Endothelial cell of hepatic sinusoid (primary cell): ENCODE measurements around the gene ZNF804A.
"Not testable (repeated sequence)": the region's sequence is repeated elsewhere in the genome, so short reads cannot be mapped to it uniquely, and the experiment has no call there.

ENCODE experiments used
- in situ Hi-C: cut with HindIII; loops from 2 replicates; pipeline ENCODE4 v1.10.0; 2017; ENCODE audit warnings: low sequenced_read_pairs

ZNF804A gene

GRCh38 chr2:184696644-184697043 is 98.3 kb downstream of the ZNF804A start:
- in situ Hi-C loops: no loop called here

- in situ Hi-C loops: no loop called here
Measured at GRCh38 chr2:184698476-184698875, 100.1 kb downstream of the ZNF804A start.

GRCh38 chr2:184721881-184722280 is 123.6 kb downstream of the ZNF804A start:
- in situ Hi-C loops: no loop called here

- in situ Hi-C loops: no loop called here
Measured at GRCh38 chr2:184727813-184728212, 129.5 kb downstream of the ZNF804A start.

- in situ Hi-C loops: no loop called here
Measured at GRCh38 chr2:184728411-184728810, 130.1 kb downstream of the ZNF804A start.

- in situ Hi-C loops: no loop called here
Measured at GRCh38 chr2:184729581-184729980, 131.3 kb downstream of the ZNF804A start.

- in situ Hi-C loops: no loop called here
Measured at GRCh38 chr2:184730288-184730687, 132.0 kb downstream of the ZNF804A start.

- in situ Hi-C loops: no loop called here
Measured at GRCh38 chr2:184734338-184734737, 136.0 kb downstream of the ZNF804A start.

GRCh38 chr2:184735611-184736010 is 137.3 kb downstream of the ZNF804A start:
- in situ Hi-C loops: no loop called here

GRCh38 chr2:184743096-184743495 is 144.8 kb downstream of the ZNF804A start:
- in situ Hi-C loops: no loop called here

- in situ Hi-C loops: no loop called here
Measured at GRCh38 chr2:184756161-184756560, 157.8 kb downstream of the ZNF804A start.

GRCh38 chr2:184756885-184757284 is 158.6 kb downstream of the ZNF804A start:
- in situ Hi-C loops: no loop called here

GRCh38 chr2:184759557-184760255 is 161.4 kb downstream of the ZNF804A start:
- in situ Hi-C loops: not testable (repeated sequence)

- in situ Hi-C loops: no loop called here
Measured at GRCh38 chr2:184760931-184761330, 162.6 kb downstream of the ZNF804A start.

- in situ Hi-C loops: no loop called here
Measured at GRCh38 chr2:184765112-184765895, 167.0 kb downstream of the ZNF804A start.

- in situ Hi-C loops: no loop called here
Measured at GRCh38 chr2:184767059-184767458, 168.7 kb downstream of the ZNF804A start.

- in situ Hi-C loops: no loop called here
Measured at GRCh38 chr2:184769023-184769422, 170.7 kb downstream of the ZNF804A start.

GRCh38 chr2:184769686-184770085 is 171.4 kb downstream of the ZNF804A start:
- in situ Hi-C loops: loop anchor here (5.0 kb wide), 1 partner anchor 38 kb away; no protein-coding TSS in a partner anchor

GRCh38 chr2:184779777-184780176 is 181.4 kb downstream of the ZNF804A start:
- in situ Hi-C loops: no loop called here

- in situ Hi-C loops: no loop called here
Measured at GRCh38 chr2:184780384-184780783, 182.1 kb downstream of the ZNF804A start.

GRCh38 chr2:184780944-184781343 is 182.6 kb downstream of the ZNF804A start:
- in situ Hi-C loops: no loop called here

- in situ Hi-C loops: no loop called here
Measured at GRCh38 chr2:184783576-184783975, 185.2 kb downstream of the ZNF804A start.
